Glutamatergic neuron (in vitro differentiated cells): ENCODE data around the gene SPINT2. TPM values are rescaled to one million over a fixed set of nuclear protein-coding genes. Genes with fewer than 3 reads are reported as not detected.
A peak's percentile ranks its signal among the peaks of the same experiment; 100 is the strongest.

Experiments used
- DNase-seq: peaks from one replicate; pipeline ENCODE4 v3.0.0; 2022
- H3K27ac Mint-ChIP-seq: one replicate; pipeline ENCODE4 v1.8.0; 2020; ENCODE audit warnings: mild to moderate bottlenecking, mixed read lengths, inconsistent platforms; ENCODE audit not compliant: unreplicated experiment
- H3K27me3 Mint-ChIP-seq: one replicate; pipeline ENCODE4 v1.8.0; 2020; ENCODE audit warnings: mild to moderate bottlenecking, moderate library complexity, mixed read lengths, inconsistent platforms; ENCODE audit not compliant: unreplicated experiment
- H3K36me3 Mint-ChIP-seq: one replicate; pipeline ENCODE4 v1.8.0; 2020; ENCODE audit warnings: mild to moderate bottlenecking, mixed read lengths, inconsistent platforms; ENCODE audit not compliant: unreplicated experiment
- H3K4me1 Mint-ChIP-seq: one replicate; pipeline ENCODE4 v1.8.0; 2020; ENCODE audit warnings: mild to moderate bottlenecking, low read depth, mixed read lengths, inconsistent platforms; ENCODE audit not compliant: unreplicated experiment
- H3K4me3 Mint-ChIP-seq: one replicate; pipeline ENCODE4 v1.8.0; 2020; ENCODE audit warnings: mild to moderate bottlenecking, mixed read lengths, inconsistent platforms; ENCODE audit not compliant: unreplicated experiment
- H3K9me3 Mint-ChIP-seq: one replicate; pipeline ENCODE4 v1.8.0; 2020; ENCODE audit warnings: mild to moderate bottlenecking, moderate library complexity, mixed read lengths, inconsistent platforms; ENCODE audit not compliant: unreplicated experiment
- long read RNA-seq: library from polyadenylated mRNA; unstranded; transcript quantifications from one replicate; pipeline ENCODE4 v2.0.0, GENCODE V29; 2020; ENCODE audit not compliant: unreplicated experiment
- total RNA-seq: library from RNA; stranded (reverse); fragmentation: NEBNext Ultra II Directional; extraction: Animal tissue kit (Norgen Biotek cat#: 25700); gene quantifications from one replicate; pipeline ENCODE4 v1.2.1, GENCODE V29; 2021; ENCODE audit not compliant: unreplicated experiment
- TF ChIP-seq, protein P1 (sequence below): fragments of 200-600 bp; sonication (generic); IDR thresholded peaks from one replicate; pipeline ENCODE4 v1.5.0; 2021; ENCODE audit not compliant: partially characterized antibody, unreplicated experiment

The SPINT2 gene, protein sequence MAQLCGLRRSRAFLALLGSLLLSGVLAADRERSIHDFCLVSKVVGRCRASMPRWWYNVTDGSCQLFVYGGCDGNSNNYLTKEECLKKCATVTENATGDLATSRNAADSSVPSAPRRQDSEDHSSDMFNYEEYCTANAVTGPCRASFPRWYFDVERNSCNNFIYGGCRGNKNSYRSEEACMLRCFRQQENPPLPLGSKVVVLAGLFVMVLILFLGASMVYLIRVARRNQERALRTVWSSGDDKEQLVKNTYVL
- total RNA-seq: 78.9 TPM
- long read RNA-seq, transcript SPINT2-201 (7 exons, 1,802 nt): major isoform, 111 of 120 reads
- long read RNA-seq, partial matches to known transcripts: 1 of 120 reads
- long read RNA-seq, other reads (novel, unspliced or antisense): 5 of 120 reads

DNA sequence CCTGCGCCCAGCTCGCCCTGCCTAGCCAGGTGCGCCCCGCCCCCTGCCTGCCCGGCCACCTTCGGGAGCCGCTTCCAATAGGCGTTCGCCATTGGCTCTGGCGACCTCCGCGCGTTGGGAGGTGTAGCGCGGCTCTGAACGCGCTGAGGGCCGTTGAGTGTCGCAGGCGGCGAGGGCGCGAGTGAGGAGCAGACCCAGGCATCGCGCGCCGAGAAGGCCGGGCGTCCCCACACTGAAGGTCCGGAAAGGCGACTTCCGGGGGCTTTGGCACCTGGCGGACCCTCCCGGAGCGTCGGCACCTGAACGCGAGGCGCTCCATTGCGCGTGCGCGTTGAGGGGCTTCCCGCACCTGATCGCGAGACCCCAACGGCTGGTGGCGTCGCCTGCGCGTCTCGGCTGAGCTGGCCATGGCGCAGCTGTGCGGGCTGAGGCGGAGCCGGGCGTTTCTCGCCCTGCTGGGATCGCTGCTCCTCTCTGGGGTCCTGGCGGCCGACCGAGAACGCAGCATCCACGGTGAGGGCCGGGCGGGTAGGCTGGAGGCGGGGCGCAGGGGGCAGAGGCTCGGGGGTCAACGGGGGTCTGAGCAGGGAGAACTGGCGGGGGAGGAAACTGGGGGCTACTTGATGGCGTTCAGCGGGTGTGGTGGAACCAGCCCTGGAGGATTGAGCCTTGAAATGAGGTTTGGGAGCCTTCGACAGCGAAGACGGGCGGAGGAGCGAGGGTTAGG lies at the start of gene SPINT2:
TSS of gene SPINT2 (plus strand) at position 88 of the 727 bp plus-strand sequence. CDS start at position 408, 320 bp downstream.
- TF ChIP-seq, protein P1, sequence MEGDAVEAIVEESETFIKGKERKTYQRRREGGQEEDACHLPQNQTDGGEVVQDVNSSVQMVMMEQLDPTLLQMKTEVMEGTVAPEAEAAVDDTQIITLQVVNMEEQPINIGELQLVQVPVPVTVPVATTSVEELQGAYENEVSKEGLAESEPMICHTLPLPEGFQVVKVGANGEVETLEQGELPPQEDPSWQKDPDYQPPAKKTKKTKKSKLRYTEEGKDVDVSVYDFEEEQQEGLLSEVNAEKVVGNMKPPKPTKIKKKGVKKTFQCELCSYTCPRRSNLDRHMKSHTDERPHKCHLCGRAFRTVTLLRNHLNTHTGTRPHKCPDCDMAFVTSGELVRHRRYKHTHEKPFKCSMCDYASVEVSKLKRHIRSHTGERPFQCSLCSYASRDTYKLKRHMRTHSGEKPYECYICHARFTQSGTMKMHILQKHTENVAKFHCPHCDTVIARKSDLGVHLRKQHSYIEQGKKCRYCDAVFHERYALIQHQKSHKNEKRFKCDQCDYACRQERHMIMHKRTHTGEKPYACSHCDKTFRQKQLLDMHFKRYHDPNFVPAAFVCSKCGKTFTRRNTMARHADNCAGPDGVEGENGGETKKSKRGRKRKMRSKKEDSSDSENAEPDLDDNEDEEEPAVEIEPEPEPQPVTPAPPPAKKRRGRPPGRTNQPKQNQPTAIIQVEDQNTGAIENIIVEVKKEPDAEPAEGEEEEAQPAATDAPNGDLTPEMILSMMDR: no peak
- Mint-ChIP-seq H3K4me3 (peak within 1 kb of the TSS; percentile 96), H3K36me3 (peaks cover 5% of the 10 kb centered on the region), H3K4me1 (peaks cover 31% of the 10 kb centered on the region), H3K27me3 (peaks cover 2% of the 10 kb centered on the region), H3K9me3 (peaks cover 8% of the 10 kb centered on the region), H3K27ac (peak within 1 kb of the TSS; percentile 83)
- DNase-seq: peak; percentile 84

DNA sequence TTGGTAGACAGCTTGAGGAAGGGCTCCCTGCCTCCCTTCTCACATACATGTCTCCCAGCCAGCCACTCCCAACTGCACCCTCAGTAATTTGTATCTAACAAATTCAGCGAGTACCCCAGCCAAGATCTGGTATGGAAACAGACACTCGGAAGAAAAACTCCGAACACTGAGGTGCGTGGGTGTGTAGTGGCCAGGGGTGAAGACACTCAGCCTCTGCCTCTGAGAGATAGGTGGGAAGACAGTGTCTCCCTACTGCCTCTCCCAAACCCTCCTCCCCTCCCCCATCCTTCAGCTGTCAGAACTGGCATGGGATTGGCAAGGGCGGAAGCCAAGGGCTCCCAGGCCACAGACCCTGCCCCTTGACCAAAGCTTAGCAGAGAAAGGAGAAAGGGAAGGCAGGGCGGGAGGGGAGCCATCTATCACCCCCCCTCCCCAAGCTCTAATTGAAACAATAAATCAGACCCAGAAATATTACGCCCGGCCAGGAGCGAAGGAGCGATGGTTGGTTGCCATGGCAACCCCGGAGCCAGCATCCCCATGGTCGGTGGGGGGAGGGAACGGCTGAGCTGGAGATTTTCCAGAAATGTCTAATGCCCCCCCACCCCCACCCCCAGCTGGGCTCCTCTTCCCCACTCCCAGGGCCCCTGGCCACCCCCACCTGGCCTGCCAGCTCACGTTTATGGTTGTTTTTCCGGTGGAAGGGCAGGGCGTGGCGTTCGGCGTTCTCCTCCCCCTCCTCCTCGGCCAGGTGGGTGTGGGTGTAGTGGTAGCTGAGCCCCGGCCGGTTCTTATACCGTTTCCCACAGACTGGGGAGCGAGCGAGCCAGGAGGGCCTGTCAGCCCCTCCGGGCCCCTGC lies 47.4 kb upstream of the SPINT2 start:
- H3K4me3 Mint-ChIP-seq: no peak overlapping the region
- peaks cover 2% of the 10 kb centered on the region for H3K27me3 Mint-ChIP-seq
- TF ChIP-seq, protein P1: no peak
- no peak for DNase-seq
- no peak overlapping the region for H3K27ac Mint-ChIP-seq
- H3K4me1 Mint-ChIP-seq: no peaks in the 10 kb centered on the region
- H3K36me3 Mint-ChIP-seq: peaks cover 4% of the 10 kb centered on the region
- H3K9me3 Mint-ChIP-seq: peaks cover 6% of the 10 kb centered on the region

DNA sequence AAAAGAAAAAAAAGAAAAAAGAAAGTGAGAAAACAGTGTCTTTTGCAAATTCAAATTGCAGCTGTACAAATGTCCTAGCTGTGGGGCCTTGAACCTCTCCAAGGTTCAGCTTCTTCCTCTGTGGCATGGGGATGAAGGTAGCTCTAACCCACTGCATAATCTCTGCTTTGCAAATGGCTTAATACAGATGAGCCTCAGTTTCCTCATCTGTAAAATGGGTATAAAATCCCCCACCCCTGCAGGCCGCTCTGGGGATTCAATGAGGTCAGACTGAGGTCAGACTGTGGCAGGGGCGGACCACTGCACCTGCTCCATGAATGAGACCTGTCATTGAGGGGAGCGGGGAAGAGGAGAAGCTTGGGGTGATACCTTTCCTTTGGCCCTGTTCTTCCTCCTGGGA lies 46.2 kb upstream of the SPINT2 start:
- Mint-ChIP-seq H3K4me3 (no peak overlapping the region), H3K27ac (no peak overlapping the region), H3K36me3 (peaks cover 8% of the 10 kb centered on the region), H3K9me3 (peaks cover 10% of the 10 kb centered on the region), H3K4me1 (peaks cover 4% of the 10 kb centered on the region), H3K27me3 (peaks cover 5% of the 10 kb centered on the region)
- DNase-seq: no peak
- TF ChIP-seq, protein P1: no peak

DNA sequence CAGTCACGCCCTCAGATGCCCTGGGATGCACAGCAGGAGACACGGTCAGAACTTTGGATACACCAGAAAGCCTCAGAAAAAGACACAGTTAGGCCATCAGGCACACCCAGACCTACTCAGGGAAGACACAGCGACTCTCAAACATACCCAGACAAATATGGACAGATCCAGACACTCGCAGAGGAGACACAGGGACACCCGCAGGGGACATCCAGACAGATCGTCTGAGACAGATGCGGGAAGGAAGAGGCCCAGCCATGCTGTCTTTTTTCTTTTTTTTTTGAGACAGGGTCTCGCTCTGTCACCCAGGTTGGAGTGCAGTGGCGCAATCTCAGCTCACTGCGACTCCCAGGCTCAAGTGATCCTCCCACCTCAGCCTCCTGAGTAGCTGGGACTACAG lies 45.2 kb upstream of the SPINT2 start:
- Mint-ChIP-seq H3K4me3 (no peak overlapping the region), H3K4me1 (peaks cover 8% of the 10 kb centered on the region), H3K9me3 (peaks cover 8% of the 10 kb centered on the region), H3K36me3 (peaks cover 13% of the 10 kb centered on the region), H3K27ac (no peak overlapping the region), H3K27me3 (peaks cover 9% of the 10 kb centered on the region)
- DNase-seq: no peak
- TF ChIP-seq, protein P1: no peak
